GM21825 (cell line): Measurements from ENCODE around the gene EBF3.

Experiments
- ATAC-seq: cut with Tn5 transposase; IDR thresholded peaks from one replicate; pipeline ENCODE4 v1.9.1; 2021; ENCODE audit warnings: mild to moderate bottlenecking, moderate library complexity; ENCODE audit not compliant: unreplicated experiment

The EBF3 gene

DNA sequence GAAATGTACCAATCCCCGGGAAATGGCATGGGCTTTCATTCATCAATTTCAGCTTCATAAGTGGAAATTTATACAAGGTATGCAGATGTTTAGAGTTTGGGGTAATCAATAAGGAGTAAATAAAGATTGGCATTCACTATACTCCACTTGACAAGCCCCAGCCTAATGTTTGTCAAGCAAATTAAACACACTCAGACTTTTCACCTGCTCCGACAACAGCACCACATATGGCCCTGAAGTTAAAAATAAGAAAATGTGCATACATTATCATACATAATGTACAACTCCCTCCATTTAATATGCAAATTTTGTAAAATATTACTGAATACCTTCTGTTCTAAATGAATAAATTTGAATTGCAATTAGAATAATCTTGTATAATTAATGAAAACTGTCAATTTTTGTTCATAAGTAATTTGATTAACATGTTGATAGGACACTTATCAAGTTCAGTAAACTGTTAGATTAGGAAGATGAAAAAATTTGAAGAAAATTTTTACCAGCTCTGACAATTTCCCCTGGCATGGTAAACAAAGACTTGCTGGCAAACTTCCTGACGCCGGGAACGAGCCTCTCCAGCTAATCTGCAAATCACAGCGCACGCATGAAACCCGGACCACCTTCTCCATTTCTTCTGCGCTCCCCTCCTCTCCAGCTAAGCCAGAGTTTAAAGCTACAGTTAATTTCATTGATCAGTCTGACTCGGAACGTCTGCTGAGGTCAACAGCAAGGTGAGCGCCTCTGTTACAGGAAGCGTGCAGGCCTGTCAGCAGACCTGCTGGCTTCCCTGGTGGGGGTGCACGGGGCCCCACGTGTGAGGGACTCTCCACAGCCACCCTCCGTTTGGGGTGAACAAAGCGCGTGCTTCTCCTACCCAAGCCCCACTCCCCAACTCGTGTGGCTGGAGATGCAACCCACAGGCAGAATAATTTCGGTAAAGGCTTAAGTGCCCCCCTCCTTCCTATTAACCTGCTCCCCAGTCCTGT, 70.7 kb downstream of the EBF3 start:
- ATAC-seq, result no peak

- ATAC-seq, result no peak
Observed at GRCh38 chr10:129892548-129893052, 71.5 kb downstream of the EBF3 start.

GRCh38 chr10:129891806-129892205, 72.3 kb downstream of the EBF3 start:
- ATAC-seq, result no peak

DNA sequence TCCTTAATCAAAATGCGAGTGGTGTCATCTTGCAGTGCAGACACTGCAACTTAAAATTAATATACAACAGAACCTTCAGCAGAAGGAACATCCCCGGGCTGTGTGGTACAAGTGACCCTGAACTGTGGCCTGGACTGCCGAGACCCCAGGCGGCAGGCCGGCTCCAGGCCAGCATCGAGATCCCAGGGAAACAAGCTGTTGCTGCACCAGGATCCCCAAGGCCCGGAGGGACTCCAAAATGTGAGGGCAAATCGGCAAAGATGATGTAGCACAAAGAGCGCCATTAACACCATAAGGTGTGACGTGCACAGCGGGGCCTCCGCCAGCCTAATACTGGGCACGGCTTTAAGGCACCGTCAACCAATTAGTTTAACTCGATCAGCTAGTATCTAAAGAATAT, 73.9 kb downstream of the EBF3 start:
- ATAC-seq, result no peak

- no peak for ATAC-seq
Observed at GRCh38 chr10:129888784-129889616, 75.1 kb downstream of the EBF3 start.

DNA sequence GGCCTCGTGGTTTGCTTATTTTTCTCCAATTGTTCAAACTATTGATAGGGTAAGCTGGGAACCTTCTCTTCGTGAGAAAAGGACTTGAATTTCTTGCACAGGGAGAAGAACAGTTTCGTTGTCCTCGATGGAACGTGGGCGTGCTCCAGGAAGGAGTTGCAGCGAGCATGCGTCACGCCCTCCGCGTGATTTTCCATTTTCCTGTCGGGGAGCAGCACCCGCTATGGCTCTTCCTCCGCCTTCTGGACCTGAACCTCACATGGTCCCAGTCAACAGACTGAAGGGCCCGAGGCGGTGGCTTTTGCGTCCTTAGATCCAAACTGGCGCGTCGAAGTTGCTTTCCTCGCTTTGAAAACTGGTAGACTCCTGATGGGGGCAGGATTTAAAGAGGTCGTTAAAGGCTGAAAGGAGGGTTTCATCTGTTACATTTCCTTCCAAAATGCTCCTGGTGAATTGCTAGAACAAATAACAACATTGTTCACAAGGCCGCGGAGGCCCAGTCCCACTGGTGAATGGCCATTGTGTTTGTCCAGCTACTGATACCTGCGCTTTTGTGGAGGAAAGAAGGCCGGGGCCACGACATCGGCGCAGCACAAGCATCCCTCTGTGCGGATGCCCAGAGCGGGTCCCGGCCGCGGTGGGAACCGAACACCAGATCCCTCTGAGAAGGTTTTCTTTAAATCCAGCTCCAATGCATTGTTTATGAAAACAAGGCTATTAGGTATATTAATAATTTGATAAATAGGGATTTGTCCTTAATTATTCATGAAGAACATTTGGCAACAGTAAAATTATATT, 75.9 kb downstream of the EBF3 start:
- ATAC-seq, result no peak

- no peak for ATAC-seq
Observed at GRCh38 chr10:129887381-129887905, 76.6 kb downstream of the EBF3 start.

- no peak for ATAC-seq
Observed at GRCh38 chr10:129886263-129886662, 77.8 kb downstream of the EBF3 start.

DNA sequence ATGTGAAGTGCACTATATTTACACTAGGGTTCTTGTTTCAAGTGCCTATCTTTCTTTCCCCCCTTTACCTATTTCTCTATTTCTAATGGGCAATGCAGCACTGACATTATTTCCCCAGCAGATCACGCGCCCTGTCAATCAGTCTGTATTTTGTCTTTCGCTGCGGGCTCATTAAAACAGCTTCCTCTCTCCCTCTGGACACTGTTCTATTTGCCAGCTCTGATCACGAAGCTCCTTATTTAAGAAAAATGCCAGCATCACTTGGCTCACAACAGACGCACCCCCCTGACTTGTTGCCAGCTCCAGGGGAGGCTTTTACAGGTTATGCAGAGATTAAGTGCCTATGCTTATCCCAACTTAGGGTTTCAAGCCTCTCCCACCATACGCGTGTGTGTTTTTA, 78.5 kb downstream of the EBF3 start:
- ATAC-seq, result no peak

DNA sequence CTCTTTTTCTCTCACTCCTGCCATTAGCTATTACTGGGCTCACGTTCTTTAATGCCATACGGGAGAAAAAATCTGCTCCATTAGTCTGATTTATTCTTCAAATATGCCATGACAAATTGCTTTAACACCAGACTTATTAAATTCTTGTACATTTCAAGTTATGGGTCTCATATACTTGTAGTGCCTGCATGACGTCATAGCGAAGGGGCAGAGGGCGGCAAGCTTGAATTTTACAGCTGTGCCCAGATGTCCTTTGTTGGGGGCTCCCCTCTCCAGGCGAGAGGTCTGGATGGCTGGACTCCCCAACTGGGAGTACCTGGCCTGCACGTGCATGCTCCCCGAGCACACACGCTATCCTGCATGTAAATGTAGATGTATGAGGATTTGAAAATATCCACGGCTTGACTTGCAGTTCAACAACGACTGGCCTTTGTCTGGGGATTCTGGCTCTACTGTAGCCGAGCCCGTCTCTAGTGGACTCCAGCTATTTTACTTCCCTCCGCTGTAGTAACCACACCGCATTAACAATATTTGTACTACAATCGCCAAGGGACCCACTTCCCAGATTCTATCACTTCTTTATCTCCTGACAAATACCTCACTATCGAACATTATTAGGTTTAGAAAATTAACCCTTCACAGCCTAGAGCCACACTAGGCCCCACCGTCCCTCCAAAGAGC, 79.5 kb downstream of the EBF3 start:
- no peak for ATAC-seq

DNA sequence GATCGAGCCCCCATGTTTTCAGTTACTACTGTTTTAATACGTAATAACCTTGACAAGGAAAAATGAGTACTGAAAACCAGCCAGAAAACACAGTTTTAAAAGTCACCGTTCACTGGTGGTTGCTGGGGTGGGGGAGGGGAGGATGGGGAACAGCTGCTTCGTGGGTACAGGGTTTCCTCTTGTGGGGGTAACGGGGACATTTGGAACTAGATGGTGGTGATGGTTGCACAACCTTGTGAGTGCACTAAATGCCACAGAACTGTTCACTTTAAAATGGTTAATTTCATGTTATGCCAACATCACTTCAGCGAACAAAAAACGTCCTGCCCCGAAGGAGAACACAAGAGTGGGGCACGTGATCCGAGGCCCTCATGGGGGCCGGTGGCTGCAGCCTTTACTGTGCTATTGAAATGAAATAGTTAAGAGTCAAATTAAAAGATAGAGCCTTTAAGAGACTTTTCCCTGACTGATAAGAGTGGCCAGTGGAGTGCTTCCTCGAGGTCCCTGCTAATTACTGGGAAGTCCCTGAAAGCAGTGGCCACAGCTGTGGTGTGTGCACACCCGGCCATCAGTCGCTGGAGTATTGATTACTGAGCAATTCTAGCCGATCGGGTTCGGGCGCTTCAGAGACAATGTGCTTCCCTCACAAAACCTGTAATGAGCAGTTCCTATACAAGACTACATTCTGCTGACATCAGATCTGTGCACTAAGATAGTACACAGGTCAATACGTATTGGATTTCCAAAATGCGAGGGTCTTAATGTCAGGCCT, 80.3 kb downstream of the EBF3 start:
- ATAC-seq, result no peak

DNA sequence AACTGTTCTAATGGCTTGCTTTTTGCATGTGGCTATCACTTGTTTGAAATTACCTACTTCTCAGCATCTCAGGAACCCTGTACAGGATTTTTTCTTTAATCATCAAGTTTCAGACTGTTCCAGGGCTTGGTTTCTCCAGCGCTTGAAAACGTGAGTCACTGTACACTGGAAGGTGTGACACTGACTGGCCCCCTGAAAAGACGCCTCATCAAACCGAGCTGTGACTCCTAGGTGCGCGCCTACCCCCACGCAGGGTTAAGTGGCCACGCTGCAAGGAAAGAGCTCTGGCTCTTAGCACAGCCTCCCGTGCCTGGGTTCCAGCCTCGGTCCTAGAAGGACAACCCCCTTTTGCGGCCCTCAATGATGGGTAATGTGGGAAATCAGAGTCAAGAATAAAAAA, 81.0 kb downstream of the EBF3 start:
- no peak for ATAC-seq

DNA sequence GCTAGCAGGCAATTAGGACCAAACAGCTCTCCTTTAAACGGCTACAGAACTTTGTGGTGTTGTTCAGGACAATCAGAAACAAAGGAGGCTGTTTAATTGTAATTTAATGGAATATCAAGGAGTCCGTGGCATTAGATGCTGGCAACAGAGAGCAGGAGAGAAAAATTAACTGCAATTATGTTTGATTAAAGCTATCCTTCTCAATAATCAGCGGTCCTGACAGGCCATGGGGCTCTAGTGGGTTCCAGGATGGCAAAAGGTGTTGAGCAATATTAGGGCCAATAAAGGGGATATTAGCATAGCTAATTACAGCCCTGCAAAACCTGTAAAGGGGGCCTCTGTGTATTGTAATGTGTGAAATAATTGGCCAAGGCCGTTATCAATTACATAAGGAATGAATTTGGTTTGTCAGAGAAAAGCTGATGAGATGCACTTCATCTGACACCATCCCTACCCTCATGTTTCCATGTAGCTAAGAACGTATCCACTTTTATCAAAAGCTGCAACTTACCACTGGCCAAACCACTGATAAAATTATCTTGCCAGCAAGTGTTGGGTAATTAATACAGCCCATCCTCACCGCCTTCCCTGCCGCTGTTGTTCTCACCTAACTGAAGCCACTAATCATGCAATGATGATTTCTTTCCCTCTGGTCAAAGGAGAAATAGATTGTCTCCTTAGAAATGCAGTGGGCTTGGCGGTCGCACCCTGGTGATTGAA, 81.6 kb downstream of the EBF3 start:
- no peak for ATAC-seq

DNA sequence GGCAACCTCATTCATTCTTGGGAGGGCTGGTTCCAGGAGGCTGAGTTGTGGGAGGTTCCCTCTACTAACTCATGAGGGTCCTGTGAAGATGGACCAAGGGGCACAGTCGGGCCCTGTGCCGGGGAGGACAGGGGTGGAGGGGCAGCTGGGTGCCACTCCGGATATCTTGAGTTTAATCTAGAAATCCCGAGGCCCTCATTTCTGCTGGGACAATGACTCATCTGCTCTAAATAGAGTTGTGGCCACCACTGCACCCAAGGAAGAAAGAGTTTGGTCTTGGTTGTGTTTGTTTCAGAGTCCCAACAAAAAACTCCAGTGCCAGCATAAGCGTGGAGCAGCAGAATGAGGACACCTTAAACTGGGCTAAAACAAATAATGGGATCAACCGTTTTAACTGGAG, 82.4 kb downstream of the EBF3 start:
- ATAC-seq, result no peak

- no peak for ATAC-seq
Observed at GRCh38 chr10:129880191-129880870, 83.7 kb downstream of the EBF3 start.

DNA sequence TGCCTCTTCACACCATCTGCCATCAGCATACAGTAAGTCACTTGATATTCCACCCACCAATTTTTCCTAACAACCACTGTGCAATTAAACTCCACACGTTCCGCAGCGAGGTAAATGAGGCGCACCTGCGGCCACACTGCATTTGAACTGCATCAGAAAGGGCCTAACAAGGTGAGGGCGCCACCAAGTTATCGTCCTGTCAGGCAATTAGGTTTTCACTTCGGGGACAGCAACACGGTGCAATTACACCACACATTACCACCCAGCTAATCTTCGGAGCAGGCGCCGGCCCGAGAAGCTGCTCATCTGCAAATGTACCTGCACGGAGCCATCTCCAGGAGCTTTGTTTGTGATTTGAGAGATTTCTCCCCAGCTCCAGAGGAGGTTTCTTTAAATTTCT, 84.4 kb downstream of the EBF3 start:
- no peak for ATAC-seq

DNA sequence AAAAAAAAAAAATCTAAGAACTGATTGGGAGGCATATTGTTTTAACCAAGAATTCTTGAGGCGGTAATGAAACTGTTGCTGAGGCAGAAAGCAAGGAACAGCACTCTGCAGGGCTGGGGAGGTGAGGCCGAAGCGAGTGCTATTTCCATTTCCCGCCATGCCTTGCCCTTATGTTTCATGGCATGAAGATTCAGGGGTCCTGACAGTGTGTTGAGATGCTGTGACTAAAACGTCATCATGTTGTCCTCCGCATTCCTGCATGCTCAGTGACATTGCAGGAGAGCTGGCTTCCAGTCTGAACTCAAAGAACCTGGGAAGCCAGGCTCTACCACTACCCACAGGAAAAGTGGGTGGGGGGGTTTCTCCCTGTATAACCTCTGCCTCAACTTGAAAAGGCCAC, 85.2 kb downstream of the EBF3 start:
- ATAC-seq, result no peak

DNA sequence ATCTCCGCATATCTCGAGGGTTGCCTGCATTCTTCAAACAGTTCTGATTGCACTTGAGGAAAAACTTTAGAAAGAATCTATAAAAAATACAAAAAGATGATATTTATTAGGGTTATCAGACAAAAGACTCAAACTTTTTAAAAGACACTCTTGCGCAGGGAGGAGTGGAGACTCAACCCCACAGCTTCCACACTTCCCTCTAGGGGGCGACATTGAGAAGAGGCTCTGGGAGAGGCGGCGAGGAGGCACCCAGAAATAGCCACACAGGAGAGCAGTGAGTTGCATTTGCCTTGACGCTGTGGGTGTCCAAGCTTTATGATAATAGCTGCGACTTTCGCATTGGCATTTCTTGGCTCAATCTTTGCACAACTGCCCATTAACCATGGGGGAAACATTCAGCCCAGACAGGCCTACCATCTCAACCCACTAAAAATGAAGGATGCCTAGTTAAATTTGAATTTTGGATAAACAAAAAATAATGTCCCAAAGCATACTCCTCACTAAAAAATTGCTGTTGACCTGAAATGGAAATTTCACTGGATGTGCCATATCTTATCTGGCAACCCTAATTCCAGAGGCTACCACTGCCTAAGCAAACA, 86.2 kb downstream of the EBF3 start:
- no peak for ATAC-seq
